ENCODE measurements around the gene CHMP4B.

GRCh38 chr20:33766686-33767085, 44.5 kb upstream of the CHMP4B start:
- TF ChIP-seq TCF4 (CRISPR knock-in tag; IDR thresholded peaks at IDR 0.05; ENCODE audit: borderline replicate concordance) (no peak), ZNF565 (CRISPR knock-in tag; conservative IDR thresholded peaks at IDR 0.05; ENCODE audit: low read depth) (no peak), ZNF70 (CRISPR knock-in tag; IDR thresholded peaks at IDR 0.05) (no peak), CREB5 (CRISPR knock-in tag; IDR thresholded peaks at IDR 0.05; ENCODE audit: low read depth) (no peak), OSR1 (CRISPR knock-in tag; IDR thresholded peaks at IDR 0.05) (no peak), BACH2 (CRISPR knock-in tag; IDR thresholded peaks at IDR 0.05; ENCODE audit: borderline replicate concordance) (no peak), ZFP30 (CRISPR knock-in tag; IDR thresholded peaks at IDR 0.05) (no peak), PPARA (CRISPR knock-in tag; IDR thresholded peaks at IDR 0.05; ENCODE audit: borderline replicate concordance) (no peak), PATZ1 (CRISPR knock-in tag; IDR thresholded peaks at IDR 0.05; ENCODE audit: borderline replicate concordance) (no peak), CSRNP3 (CRISPR knock-in tag; IDR thresholded peaks at IDR 0.05) (no peak), ESRRG (CRISPR knock-in tag; IDR thresholded peaks at IDR 0.05) (no peak), ZC3H10 (CRISPR knock-in tag; IDR thresholded peaks at IDR 0.05) (no peak)
